HL-60 (cell line): ENCODE measurements around the gene SCYGR1.

ENCODE experiments used
- DNase-seq, 2 experiments: peaks; one replicate each; pipeline ENCODE4 v3.0.0-alpha.2; 2010 to 2020; ENCODE audit warnings: low read depth in 1 of 2, low spot score in 1 of 2
- H3K27ac ChIP-seq: fragments of 250-450 bp; sonication (Bioruptor Pico); replicated peaks from 2 replicates; pipeline ENCODE4 v1.5.1; 2020; ENCODE audit warnings: mild to moderate bottlenecking, moderate library complexity
- H3K27me3 ChIP-seq: fragments of 250-450 bp; sonication (Bioruptor Pico); 2 replicates; pipeline ENCODE4 v1.5.1; 2021; ENCODE audit warnings: mild to moderate bottlenecking, moderate library complexity; ENCODE audit not compliant: insufficient read depth, poor library complexity, severe bottlenecking
- H3K4me3 ChIP-seq: replicated peaks from 2 replicates; pipeline ENCODE4 v1.5.1; 2011; ENCODE audit warnings: mild to moderate bottlenecking, control low read depth, low read length; ENCODE audit not compliant: insufficient read depth
- GABPA ChIP-seq: IDR thresholded peaks from 2 replicates; pipeline ENCODE4 v1.6.1; 2012; ENCODE audit warnings: low read depth
- POLR2AphosphoS5 ChIP-seq: IDR thresholded peaks from 2 replicates; pipeline ENCODE4 v1.6.1; 2012; ENCODE audit warnings: low read depth
- SPI1 ChIP-seq: IDR thresholded peaks from 2 replicates; pipeline ENCODE4 v1.6.1; 2012; ENCODE audit warnings: low read depth, mild to moderate bottlenecking, borderline replicate concordance
- TF ChIP-seq, protein P1 (sequence below): IDR thresholded peaks from one replicate; pipeline ENCODE4 v1.5.1; 2011; ENCODE audit warnings: low read length, control low read depth, inconsistent platforms; ENCODE audit not compliant: insufficient read depth
- TF ChIP-seq, protein P2 (sequence below): IDR thresholded peaks from 2 replicates; pipeline ENCODE4 v1.6.1; 2012; ENCODE audit warnings: low read depth; ENCODE audit not compliant: insufficient replicate concordance

The SCYGR1 gene

DNA sequence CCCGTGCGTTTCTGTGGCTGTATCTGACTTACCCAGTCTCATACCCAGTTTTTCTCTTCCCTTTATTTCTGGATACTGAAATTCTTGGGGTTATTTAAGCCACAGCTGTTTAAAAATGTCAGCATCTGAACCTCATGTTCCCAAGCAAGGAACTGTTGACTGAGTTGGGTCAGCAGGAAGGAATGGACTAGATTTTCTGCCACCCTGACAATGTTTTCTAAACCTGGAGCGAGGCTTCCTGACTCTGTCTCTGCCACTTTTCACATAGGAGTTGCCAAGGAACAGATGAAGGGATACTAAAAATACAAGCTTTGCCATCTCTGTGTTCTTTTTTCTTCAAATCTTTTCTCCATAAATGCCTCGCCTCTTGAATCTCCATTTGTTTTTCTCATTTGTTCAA is 29.0 kb upstream of the SCYGR1 start:
- Histone ChIP-seq H3K27ac (no peak overlapping the region), H3K4me3 (no peak overlapping the region), H3K27me3 (no peaks in the 10 kb centered on the region)
- TF ChIP-seq GABPA (no peak), SPI1 (no peak), POLR2AphosphoS5 (no peak)
- TF ChIP-seq, protein P1, sequence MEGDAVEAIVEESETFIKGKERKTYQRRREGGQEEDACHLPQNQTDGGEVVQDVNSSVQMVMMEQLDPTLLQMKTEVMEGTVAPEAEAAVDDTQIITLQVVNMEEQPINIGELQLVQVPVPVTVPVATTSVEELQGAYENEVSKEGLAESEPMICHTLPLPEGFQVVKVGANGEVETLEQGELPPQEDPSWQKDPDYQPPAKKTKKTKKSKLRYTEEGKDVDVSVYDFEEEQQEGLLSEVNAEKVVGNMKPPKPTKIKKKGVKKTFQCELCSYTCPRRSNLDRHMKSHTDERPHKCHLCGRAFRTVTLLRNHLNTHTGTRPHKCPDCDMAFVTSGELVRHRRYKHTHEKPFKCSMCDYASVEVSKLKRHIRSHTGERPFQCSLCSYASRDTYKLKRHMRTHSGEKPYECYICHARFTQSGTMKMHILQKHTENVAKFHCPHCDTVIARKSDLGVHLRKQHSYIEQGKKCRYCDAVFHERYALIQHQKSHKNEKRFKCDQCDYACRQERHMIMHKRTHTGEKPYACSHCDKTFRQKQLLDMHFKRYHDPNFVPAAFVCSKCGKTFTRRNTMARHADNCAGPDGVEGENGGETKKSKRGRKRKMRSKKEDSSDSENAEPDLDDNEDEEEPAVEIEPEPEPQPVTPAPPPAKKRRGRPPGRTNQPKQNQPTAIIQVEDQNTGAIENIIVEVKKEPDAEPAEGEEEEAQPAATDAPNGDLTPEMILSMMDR = no peak
- TF ChIP-seq, protein P2, sequence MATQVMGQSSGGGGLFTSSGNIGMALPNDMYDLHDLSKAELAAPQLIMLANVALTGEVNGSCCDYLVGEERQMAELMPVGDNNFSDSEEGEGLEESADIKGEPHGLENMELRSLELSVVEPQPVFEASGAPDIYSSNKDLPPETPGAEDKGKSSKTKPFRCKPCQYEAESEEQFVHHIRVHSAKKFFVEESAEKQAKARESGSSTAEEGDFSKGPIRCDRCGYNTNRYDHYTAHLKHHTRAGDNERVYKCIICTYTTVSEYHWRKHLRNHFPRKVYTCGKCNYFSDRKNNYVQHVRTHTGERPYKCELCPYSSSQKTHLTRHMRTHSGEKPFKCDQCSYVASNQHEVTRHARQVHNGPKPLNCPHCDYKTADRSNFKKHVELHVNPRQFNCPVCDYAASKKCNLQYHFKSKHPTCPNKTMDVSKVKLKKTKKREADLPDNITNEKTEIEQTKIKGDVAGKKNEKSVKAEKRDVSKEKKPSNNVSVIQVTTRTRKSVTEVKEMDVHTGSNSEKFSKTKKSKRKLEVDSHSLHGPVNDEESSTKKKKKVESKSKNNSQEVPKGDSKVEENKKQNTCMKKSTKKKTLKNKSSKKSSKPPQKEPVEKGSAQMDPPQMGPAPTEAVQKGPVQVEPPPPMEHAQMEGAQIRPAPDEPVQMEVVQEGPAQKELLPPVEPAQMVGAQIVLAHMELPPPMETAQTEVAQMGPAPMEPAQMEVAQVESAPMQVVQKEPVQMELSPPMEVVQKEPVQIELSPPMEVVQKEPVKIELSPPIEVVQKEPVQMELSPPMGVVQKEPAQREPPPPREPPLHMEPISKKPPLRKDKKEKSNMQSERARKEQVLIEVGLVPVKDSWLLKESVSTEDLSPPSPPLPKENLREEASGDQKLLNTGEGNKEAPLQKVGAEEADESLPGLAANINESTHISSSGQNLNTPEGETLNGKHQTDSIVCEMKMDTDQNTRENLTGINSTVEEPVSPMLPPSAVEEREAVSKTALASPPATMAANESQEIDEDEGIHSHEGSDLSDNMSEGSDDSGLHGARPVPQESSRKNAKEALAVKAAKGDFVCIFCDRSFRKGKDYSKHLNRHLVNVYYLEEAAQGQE = no peak
- DNase-seq = no peak

DNA sequence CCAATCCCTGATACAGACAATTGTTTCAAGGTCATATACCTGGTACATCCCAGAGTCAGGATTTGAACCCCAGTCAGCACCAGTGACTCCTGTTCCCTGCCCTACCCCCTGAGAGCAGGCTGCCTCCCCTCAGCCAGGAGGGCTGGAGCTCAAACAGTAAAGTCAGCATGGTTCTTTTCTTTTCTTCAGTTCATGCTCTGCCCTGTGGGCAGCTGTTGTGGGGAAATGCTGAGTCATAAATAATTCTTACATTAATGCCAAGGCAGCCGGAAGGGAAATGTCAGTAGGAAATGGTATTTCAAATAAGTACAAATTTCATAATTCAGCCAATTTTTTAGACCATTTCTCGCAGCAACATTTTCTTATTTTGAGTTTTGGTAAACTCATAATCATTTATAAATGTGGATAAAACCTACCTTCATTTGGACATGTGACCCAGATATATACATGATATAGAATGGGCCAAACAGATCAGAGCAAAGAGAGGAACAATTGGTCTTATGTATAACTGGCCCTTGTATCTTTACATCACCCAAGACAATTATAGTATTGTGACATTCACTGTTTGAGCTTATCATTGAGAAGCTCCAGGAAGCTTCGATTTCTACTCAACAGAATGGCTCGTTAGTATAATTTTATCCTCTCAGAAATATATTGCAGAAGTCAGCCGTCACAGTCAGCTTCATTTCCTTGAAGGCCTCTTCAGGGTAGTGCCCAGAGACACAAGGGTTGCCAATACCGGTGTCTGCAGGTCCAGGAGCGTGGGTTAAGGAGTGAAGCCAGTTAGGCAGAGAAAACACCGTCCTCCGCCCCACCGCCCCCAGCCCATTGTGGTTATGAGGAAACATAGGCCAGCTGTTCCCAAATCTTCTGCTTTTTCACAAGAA is 28.0 kb upstream of the SCYGR1 start:
- Histone ChIP-seq H3K4me3 (no peak overlapping the region), H3K27ac (peak overlapping the region; percentile 49), H3K27me3 (no peaks in the 10 kb centered on the region)
- DNase-seq = peak; percentile 61 to 81
- TF ChIP-seq POLR2AphosphoS5 = peak; percentile 78
- no peak for TF ChIP-seq SPI1
- TF ChIP-seq, protein P2 = no peak
- peak; percentile 59; the same call in 1 of the 2 replicates for TF ChIP-seq GABPA

DNA sequence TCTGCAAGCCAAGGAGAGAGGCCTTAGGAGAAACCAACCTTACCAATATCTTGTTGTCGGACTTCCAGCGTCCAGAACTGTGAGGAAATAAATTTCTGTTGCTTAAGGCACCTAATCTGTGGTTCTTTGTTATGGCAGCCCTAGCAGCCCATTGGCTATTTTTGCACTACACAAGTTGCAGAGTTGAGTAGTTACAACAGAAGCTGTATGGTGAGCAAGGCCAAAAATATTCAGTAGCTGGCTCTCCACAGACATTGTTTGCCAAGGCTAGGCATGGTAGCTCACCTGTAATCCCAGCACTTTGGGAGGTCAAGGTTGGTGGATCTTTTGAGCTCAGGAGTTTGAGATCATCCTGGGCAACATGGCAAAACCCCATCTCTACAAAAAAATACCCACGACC is 27.1 kb upstream of the SCYGR1 start:
- Histone ChIP-seq H3K27me3 (no peaks in the 10 kb centered on the region), H3K4me3 (no peak overlapping the region), H3K27ac (no peak overlapping the region)
- no peak for DNase-seq
- no peak for TF ChIP-seq SPI1
- TF ChIP-seq, protein P2 = no peak
- no peak for TF ChIP-seq POLR2AphosphoS5
- TF ChIP-seq, protein P1 = no peak
- TF ChIP-seq GABPA = no peak
